GM19455 (cell line): ENCODE measurements around the gene SLC41A1.
"Not testable (repeated sequence)": the region's sequence is repeated elsewhere in the genome, so short reads cannot be mapped to it uniquely, and the experiment has no call there.

ENCODE experiments used
- ATAC-seq: cut with Tn5 transposase; IDR thresholded peaks from one replicate; pipeline ENCODE4 v1.9.1; 2021; ENCODE audit not compliant: unreplicated experiment

The SLC41A1 gene

DNA sequence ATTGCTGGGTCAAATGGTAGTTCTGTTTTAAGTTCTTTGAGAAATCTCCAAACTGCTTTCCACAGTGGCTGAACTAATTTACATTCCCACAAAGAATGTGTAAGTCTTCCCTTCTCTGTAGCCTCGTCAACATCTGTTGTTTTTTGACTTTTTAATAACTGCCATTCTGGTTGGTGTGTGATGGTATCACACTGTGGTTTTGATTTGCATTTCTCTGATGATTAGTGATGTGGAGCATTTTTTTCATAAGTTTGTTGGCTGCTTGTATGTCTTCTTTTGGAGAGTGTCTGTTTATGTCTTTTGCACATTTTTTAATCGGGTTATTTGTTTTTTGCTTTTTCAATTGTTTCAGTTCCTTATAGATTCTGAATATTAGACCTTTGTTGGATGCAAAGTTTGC is 10.3 kb upstream of the SLC41A1 start:
- ATAC-seq = not testable (repeated sequence)

DNA sequence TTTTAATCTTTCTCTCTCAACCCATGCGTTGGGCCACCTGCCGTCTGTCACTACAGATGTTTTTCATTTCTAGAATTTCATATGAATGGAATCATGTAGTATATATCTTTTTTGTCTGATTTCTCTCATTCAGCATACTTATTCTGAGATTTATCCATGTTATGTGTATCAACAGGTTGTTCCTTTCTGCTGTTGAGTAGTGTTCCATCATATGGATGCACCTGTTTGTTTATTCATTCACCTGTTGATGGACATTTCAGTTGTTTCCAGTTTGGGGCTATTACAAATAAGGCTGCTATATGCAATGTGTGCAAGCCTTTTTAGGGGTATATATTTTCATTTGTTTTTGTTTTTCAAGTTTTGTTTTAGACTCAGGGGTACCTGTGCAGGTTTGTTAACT is 9.4 kb upstream of the SLC41A1 start:
- no peak for ATAC-seq

DNA sequence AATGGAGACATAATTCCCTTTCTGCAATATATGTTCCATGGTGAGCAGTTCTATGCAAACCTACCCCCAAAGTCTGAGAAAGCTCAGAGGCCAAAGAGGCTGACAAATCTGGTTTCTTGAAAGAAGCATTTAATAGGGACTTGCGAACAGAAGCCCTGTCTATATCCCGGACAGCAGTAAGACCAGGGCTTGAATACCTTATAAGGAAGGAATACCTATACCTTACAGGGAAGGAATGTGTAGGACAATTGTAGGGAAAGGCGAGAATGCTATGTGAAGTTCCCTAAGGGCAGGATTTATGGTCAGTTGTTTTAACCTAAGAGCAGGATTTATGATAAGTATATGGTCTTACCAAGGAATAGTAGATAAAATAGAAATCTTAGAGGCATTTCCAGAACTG is 5.0 kb upstream of the SLC41A1 start:
- ATAC-seq = no peak

DNA sequence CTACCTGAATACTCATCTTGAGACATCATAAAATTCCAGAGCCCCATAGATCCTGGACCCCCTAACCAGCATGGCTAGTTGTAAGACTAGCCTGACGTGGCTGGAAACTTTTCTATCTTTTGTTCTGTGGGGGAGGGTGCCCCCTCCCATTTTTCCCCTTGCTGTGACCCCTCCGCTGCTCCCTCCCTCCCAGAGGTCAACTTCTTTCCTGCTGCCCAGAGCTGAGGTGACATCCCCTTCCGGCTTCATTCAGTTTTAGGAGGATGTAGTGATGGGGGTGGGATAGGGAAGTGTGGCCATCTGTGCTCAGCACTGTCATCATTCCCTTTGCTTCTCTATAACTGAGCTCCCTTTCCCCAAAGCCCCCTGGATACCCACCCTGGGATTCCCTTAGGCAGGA is 4.4 kb upstream of the SLC41A1 start:
- no peak for ATAC-seq

DNA sequence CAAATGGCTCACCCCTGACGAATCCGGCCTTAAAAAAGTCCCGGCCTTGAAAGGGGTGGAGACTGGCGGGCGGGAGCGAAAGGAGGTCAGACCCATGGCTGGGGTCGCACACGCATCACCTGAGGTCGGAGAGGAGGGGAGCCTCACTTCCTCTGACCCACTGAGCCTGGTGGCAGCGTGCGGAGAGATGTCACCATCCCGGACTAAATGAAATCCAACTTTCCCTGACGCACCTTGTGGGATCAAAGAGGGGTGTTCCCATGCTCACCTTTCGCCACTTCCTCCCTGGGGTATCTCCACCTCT is 709 bp upstream of the SLC41A1 start:
- peak; percentile 10 for ATAC-seq

DNA sequence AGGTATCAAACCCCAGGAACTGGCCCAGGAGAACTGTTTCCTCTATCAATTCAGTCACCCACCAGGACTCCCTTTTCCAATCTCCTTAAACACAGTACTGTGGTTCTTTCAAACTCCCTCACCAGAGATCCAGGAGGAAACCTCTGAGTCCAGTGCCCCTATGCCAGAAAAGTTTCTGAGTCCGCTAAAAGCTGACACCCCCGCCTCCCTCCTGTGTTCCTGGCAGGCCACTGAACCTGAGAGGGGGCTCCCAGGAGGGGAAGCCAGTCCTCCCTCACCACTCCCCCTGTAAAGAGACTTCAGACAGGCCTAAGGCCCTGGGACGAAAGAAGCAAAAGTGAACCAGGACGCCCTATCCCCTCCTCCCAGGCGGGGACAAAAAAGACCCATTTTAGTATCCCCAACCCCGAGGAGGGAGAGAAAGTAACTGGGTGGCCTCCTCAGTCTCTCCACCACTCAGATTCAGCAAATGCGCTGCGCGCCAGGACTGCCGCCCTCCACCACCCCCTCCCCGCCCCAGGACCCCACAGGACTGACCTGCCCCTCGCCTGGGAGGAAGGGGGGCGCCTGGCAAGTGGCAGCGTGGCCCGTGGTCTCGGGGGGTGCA is 624 bp downstream of the SLC41A1 start:
- ATAC-seq = peak; percentile 7

DNA sequence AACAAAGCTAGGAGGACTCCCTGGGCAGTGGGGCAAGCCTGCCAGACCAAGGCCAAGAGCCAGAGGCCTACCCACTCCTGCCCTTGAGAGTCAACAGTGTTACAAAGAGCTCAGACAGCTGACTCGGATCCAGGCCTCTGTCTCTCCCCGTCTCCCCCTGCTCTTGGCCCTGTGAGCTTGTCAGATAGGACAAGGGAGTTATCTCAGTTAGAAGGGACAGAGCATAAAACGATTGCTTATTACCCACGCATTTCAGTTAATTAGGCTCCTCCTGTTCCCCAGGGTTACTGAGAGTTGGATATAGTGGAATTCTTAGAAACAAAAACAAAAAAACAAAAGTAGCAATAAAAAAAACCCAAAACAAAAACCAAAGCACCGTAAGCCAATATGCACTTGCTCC is 1.3 kb downstream of the SLC41A1 start:
- no peak for ATAC-seq

DNA sequence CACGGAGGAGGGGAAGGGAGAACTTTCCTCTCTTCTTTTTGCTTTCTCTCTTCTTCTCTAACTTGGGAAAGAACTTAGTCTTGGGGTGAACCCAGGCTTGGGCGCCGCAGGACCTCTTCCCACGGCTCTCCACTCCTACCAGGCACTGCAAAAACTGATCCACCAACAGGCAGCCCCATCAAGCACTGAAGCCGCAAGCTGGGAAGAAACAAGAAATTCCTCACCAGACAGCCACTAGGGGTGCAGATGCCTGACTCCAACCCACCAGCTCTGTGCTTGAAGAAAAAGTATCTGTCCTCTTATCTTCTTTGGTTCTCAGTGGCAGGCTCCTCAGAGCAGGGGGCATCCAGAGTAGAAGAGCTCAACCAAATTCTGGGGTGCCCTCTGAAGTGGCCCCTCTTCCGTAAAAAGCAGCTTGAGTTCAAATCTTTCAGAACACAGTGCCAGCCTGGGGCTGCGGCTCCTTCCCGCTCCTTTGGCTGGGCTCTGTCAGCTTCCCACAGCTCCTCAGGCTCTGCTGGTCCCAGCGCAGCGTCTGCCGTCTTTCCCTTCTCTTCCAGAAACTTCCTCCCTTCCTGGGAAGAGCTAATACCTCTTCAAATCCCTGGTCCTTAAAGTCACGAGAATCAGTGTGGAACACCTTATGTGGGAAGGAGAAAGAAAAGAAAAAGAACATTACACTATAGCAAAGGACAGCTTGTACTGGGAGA is 2.4 kb downstream of the SLC41A1 start:
- ATAC-seq = no peak

DNA sequence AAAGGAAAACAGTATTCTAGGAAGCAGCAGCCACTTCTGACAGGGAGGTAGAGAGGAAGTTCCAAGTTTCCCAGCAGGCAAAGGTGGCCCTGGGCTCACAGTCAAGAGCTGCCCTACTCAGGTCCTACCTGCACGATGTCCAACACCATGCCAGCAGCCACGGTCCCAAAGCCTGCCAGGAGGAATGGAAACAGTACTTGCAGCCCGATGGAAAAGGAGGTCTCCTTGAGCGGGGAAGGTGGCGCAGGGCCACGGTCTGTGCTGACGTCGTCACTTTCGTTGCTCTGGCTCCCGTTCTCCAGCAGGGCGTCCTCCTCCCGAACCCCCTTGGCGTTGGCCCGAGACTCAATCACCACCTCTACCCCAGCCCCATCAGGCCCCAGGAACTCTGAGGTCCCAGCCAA is 3.1 kb downstream of the SLC41A1 start:
- ATAC-seq = no peak

DNA sequence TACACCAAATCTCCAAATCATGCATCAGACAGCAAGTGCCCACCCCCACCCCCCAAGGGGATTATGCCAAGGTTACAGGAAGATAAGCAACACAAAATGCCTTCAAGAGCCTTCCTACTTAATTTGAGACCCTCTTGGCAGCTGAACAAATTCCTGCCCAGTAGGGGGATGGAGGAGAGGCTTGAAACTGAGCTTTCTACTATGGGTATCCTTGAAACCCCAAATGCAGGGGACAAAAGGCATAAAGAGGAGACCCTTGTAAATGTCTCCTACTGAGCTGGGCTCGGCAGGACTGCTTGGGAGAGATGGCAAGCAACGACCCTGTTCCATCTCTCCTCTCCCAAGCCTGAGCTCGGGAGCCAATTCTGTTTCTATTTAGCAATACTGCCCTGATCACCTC is 3.5 kb downstream of the SLC41A1 start:
- ATAC-seq = no peak

DNA sequence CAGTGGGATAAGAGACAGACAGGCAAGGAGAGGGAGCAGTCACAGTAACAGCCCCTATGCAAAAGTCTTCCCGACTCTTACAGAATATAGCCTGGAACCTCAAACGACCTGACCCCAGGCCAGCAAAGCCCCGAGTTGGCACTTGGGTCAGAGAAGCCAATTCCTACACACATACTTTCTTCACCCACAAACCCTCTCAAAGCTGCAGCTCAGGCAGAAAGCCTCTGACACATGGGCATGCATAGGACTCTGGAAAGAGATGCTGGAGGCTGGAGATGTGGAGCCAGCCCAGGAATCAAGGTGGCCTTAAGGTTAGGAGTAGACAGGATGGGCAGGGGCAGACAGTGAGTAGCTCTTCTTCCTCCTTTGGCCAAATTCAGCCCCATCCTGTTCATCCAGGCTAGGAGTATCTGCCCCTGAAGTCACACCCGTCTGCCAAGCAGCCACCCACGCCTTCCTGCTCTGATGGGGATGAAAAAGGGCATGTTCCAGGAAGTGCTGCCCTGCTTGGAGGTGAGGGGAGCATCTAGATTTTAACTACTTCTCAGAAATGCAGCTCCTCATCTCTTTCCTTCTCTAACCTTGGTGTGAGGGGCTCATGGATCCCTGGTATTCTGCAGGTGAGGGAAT is 7.8 kb downstream of the SLC41A1 start:
- no peak for ATAC-seq

DNA sequence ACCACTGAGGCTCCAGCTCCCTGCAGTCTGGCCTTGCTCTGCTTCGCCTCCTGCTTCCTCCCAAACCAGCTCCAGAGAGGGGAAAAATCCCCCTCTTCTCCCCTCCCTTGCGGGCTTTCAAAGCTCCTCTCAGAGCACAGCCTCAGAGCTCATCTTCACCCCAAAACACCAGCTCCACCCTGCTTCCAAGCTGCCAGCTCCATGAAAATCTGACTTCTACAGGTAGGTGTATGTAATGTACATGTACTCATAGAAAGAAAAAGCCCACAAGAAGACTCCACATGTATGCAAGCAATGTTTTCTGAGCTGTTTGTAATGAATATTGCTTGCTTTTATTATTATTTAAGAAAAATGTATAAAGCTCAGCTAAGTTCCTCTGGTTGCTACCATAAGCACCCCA is 8.4 kb downstream of the SLC41A1 start:
- ATAC-seq = no peak

DNA sequence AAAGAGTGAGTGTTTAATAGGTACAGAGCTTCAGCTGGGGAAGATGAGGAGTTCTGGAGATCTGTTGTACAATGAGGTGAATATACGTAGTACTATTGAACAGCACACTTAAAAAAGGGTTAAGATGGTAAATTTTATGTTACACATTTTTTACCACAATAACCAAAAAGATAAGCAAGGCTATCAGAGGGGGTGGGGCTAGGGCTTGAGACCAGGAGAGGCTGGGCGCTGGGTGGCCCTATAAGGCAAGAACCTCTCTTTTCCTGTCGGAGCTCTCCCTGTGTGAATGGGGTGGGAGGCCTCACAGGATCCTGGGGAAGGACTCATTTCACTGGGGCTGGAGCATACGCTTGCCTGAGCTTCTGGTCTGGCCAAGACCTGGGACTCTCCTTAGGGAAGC is 9.0 kb downstream of the SLC41A1 start:
- no peak for ATAC-seq

DNA sequence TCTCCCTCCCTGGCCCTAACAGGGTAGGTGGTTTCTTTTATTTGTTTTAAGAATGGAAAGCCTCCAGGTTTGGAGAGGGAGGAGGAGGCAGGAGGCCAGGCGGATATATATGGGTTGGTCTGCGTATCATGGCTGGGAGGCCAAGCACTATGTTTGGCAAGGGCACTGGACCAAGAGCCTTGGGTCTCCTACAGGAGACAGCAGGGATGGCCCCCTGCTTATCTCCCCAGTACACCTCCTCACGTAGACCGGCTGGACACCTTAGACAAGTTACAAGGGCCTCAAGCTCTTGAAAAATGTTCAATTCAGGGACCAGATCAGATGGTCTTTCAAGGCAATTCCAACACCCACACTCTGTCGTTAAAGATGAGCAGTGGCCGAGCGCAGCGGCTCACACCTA is 10.9 kb downstream of the SLC41A1 start:
- no peak for ATAC-seq

DNA sequence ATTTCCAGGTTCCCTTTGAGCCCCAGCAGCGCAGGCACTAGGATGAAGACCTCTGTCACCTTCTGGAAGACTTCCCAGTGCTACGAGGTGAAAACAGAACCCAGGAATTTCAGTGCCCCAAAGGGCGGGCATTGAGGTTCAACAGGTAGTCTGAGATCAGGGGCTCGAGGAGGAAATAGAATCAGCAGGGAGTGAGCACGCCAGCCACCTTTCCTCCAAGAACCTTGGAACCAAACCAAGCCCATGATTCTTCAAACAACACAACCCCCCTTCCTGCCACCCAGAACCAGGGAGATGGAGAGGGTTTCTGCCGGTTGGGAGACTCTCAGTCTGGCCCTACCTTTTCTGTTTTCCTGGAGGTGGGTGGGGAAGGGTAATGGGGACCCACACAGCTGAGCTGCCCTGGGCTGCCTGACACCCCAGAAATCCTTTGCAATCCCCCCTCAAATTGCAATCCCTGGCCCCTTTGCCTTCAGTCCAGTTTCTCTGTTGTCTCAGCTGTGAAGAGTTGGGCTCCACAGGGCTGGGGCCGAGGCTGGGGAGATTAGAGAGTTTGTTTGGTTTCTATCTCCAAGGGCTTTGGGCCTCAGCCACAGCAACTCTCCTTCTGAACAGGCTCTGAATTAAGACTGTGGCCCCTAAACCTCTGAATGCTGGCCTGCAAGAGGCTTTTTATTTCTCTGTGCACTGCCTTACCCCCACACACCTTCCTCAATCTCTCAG is 11.9 kb downstream of the SLC41A1 start:
- no peak for ATAC-seq

DNA sequence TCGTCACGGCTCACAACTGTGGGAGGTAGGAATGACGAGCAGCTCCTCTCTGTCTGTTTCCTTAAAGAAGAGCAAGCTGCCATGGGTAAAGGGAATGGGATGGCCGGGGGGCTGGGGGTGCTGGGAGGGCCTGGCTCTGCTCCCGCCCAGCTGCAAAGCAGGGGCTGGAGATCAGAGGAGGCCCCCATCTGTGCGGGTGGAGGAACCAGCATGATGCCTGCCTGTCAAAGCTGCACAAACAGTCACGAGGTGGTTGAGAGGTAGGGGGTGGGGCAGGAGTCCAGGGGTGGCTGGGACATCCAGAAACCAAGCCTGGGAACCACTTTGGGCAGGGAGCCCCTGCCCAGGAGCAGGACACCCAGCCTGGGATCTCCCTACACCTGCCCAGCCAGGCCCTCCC is 12.6 kb downstream of the SLC41A1 start:
- ATAC-seq = no peak

DNA sequence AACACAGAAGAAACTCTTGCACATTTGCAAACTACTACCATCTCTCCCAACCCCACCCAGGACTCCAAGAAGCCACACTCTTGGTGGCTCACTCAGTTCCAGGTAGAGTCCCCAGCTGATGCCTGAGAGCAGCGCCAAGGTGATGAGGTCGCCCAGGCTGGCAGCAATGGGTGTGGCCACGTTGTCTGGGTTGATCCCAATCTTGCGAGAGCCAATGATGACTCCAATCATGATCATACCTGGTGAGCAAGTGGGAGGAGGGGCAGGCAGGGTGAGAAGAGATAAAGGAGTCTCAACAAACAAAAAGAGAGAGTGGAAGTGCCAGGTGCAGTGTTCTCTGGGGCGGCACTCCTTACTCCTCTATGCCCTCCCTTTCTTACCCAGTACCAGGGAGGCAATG is 14.4 kb downstream of the SLC41A1 start:
- no peak for ATAC-seq

DNA sequence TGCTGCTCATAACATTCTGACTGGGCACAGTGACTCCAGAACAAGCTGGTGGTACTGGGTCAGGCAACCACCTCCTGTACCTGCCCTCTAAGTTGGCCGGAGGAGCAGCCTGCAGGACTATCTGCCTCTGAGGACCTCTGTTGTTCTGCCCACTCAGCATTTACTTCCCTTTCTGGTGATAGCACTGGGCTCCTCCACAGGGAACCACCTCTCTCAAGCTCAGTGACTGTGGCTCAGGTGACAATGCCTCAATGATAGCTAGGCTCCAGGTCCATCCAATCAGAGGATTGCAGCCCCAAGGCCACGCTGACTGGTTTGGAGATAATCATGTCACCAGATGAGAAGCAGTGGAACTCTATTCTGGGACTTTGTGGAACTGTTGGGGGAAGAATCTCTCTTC is 15.8 kb downstream of the SLC41A1 start:
- ATAC-seq = no peak

DNA sequence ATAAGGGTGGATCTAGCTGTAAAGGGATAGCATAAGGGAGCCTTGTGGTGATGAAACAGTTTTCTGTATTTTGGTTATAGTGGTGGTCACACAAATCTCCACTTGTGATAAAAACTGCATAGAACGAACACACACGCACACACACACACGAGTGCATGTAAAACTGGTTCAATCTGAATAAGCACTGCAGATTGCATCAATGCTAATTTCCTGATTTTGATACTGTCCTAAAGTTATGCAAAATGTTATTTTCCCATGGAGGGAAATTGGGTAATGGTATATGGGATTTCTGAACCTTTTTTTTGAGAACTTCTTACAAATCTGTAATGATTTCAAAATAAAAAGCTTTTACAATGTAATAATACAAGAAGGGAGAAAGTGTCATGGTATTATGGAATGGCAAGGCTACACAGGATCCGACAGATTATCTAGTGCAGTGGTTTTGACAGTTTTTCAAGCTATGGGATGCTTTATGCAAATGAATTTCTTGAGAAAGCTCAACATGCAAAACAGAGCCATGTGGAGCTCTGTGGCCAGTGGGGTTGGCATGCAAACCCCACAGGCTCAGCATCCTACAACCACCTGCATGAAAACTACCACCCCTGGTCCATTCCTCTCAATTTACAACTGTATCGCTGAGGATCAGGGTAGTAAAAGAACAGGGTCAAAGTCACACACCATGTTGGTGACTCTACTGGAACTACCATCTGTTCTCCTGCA is 18.8 kb downstream of the SLC41A1 start:
- ATAC-seq = no peak

DNA sequence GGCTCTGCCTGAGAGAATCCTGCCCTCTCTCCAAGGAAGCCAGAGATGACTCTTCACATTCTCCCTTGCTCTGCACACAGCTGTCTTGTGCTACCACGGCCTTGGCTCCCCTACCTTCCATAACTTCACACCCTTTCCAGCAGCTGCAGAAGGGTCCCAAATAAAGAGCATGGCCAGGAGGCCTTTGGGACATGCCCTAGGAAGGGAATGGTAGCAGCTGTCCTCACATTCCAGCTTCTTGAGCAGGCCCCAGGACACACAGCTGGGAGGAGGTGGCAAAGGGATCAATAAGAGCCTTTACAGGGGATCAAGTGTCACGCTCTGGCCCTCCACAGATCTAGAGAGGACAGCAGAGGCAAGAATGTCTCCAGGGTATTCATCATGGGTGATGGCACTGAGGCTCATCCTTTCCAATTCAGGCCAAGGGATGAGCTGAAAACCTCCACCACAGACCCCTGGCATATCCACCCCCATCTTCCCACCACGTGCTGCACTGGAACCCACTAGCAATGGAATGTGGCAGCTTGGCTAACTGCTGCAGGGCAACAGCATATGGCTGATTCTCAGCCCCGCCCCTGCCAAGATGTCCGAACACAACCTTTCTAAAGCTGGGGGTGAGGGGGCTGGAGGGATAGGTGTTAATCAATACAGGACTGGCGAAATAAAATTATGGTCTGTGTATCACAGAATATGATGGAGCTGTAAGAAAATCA is 19.9 kb downstream of the SLC41A1 start:
- no peak for ATAC-seq

DNA sequence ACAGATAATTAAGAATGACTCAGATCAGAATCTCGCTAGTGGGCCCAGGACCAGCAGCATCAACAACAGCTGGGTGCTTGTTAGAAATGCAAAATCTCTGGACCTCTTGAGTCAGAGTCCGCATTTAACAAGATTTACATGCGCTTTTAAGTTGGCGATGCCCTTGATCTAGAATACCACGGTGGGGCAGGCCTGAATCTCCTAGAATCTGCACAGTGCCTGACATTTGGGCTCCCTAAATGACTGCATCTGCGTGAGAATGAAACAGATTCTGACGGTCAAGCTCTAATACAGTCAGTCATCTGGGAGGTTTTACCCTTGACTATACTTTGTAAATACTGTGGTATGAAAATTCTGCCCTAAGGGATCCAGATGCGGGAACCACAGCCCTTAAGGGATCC is 20.5 kb downstream of the SLC41A1 start:
- ATAC-seq = no peak
